ENCODE results near the gene LIMCH1.

The LIMCH1 gene

DNA sequence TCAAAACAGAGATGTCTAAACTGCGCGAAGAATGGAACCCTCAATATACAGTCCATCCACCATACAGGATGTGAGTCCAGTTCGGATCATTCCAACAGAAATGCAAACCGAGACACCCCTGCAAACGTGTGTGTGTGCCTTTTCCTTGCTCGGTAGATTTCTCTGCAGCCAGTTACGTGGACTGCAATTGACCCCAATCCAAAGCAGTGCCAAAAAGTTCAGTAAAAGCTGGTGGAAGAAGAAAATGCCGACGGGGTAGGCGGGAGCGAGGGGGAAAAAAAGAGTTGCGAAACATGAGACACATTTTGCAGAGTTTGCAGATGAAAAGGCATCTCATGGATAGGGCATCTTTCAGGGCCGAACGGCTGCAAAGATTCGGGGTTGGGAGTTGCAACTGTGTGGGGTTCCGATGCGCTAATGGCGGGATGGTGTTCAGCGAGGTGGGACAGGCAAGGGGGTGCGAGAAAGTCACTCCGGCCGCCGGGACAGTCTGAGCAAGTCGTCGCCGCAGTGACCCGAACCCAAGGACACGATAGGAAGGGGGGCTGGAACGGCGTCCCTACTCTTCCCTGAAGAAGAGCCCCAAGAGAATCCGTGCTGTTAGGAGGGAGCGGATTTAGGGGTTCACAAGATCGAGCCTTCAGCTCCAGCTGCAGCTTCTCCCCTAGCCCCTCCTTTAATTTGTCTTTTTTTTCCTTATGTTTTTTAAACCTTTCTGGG, 206.8 kb downstream of the LIMCH1 start:
- no peak for DNase-seq

DNA sequence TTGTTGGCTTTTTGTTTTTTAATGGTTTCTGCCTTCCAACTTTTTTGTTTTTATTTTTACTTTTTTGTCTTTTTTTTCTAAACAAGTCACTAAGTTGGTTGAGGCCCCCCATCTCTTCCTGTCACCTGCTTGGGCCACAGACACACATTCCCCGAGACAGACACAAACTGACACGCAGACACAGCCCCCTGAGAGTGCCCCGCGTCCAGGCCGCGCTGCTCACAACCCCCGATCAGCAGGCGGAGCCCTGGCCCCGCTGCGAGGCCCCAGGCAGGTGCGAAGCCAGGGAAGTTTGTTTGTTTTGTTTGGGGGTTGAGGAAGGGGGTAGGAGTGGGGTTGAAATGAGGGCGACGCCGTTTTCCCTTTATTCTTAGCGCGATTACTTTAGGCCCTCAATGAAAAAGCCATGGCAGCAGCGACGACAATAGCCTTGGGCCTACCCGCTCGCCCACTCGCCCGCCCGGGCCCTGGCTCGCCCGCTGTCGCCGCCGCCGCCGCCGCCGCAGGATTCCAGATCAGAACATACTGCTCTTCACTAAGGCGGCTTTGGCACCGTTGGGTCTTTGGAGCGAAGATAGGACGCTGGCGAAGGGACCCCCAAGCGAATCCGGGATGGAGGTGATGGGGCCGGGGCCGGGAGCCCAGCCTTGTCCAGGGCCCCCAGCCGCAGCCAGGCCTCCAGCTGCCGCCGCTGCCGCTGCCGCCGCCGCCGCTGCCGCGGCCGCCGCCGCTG, 207.5 kb downstream of the LIMCH1 start:
- DNase-seq: no peak

DNA sequence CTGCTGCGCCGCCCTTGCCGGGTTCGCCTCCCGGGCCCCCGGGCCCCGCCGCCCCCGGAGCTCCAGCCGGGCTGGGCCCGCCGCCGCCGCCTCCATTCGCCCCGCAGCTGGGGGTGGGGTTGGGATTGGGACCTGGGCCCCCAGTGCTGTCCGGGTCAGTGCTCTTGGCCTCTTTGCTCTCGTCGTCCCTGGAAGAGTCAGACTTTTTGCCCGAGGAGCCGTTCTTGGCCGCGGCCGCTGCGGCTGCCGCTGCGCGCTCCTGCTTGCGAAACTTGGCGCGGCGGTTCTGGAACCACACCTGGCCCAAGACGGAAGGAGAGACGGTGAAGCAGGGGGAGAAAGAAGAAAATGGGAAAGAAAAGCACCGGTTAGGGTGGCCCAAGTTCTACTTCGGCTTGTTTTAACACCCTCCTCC, 208.1 kb downstream of the LIMCH1 start:
- no peak for DNase-seq

- DNase-seq: no peak
Observed at GRCh38 chr4:41746440-41747229, 208.7 kb downstream of the LIMCH1 start.

DNA sequence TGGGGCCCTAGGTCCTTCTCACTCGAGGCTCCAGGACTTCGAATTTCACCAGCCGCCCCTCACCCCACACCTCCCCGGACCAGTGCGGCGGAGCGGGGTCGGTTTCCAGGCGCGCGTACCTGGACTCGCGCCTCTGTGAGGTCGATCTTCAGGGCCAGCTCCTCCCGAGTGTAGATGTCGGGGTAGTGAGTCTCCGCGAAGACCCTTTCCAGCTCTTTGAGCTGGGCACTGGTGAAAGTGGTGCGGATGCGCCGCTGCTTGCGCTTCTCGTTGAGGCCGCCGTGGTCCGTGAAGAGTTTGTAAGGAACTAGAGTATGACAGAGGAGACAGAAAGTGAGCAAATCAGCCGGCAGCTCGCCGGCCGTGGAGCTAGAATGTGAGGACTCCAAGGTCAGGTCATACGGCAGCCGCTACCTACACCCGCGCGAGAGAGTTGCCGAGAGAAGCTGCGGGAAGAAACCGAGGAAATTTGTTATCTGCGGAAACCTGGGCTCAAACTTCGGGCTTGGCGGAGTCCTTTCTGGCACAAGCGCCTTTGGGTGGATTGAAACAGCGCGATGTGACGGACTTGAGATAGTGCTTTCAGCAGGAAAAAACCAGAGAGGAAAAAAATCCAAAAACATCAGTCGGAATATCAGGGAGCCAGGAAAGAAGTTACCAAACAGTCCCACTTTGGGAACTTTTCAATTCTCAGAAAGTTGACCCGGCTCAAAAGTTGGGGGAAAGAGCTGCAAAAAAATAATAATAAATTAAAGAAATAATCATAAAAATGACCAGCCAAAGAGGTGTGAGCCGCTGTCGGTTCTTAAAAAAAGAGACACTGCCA, 209.5 kb downstream of the LIMCH1 start:
- no peak for DNase-seq

DNA sequence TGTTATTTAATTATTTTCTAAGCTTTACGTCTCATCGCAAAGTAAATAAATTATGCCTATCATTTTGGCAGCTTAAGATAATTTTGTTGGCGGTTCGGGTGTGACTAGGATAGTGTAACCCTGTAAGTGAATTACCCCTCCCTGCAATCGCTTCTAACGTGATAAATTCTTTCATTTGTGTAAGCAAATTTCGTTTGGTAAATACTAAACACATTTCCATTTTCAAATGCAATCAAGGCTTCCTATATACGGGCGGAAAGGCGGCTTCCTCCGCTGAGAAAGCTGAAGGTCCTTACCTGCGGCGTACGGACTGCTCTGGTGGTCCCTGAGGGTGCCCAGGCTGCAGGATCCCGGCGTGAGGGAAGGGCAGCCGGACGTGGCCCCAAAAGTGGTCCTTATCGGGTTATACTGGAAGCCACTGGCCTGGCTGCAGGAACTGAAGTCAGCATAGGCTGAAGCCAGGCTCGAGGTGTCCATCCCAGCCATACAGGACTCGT, 210.2 kb downstream of the LIMCH1 start:
- no peak for DNase-seq

DNA sequence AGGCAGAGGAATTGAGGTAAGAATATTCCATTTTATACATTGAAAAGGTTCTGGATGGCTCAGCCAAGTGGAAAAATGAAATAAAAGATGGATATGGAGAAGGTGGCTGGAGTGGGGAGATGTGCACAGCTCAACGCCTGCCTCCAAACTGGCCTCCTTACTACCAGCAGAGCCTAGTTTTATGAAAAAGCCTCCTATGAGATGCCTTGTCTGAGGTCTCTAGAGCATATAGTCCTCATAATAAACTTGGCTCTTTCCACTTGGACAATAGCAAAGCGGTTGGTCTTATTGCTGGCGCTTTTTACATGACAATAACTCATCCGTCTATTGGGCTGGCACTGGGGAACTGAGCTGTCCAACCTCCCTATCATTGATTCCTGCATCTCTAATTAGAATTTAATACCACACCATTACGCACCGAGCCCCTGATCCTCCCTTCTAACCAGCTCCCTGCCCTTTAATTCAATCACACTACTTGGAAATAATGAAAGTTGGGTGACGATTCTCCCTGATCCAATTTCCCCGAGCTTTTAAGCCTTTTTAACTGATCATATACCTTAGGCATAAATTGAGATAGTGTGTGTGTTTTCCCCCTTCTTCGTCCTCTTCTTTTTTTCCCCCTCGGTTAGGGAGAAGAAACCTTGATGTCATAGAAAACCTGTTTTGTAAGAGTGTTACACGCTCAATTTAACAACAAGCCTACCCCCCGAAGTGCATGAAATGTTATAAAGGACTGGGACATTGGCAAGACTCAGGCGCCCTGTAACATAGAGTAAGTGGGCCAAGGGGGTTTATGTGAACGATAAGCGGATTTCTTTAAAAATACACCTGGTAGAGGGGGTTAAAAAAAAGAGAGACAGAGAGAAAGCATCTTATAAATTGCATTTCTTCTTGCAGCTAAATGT, 210.9 kb downstream of the LIMCH1 start, which contains the start of gene PHOX2B:
TSS of gene PHOX2B (minus strand) at position 155 of the 905 bp plus-strand sequence. CDS start at position 40, 115 bp downstream.
- DNase-seq: no peak

DNA sequence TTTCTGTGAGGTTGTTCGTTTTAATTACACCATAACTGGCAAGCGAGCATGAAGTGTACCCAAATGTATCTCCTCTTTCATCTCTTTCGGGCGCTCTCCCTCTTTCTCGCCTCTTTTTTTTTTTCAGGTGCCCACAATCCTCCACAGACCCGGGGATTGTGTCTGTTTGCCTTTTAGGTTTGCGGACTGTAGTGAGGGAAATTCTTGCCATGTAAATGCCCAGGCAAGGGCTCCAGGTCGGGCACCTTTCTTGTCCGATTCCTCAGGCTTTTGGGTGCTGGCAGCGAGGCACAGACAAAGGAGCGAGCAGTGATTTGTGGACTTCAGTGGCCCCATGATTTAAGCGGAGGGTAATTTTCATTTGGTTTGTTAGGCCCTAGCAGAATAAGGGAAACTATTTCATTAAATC, 211.7 kb downstream of the LIMCH1 start:
- DNase-seq: no peak

All from NCI-H2171 (cell line).